Activated CD4-positive, alpha-beta T cell treated with anti-CD3 and anti-CD28 coated beads for 36 hours (primary cell): ENCODE data around the gene CPEB3. TPM values are rescaled to one million over a fixed set of nuclear protein-coding genes. Genes with fewer than 3 reads are reported as not detected.
"Not testable (repeated sequence)": the region's sequence is repeated elsewhere in the genome, so short reads cannot be mapped to it uniquely, and the experiment has no call there.

Experiments used
- ATAC-seq: fragments of 200-7000 bp; cut with Tn5 transposase; one replicate; pipeline ENCODE4 v1.10.0; 2021; ENCODE audit warnings: mild to moderate bottlenecking, moderate library complexity
- CTCF ChIA-PET: fragments of 350-600 bp; sonication (Branson Sonifier 250); formaldehyde crosslinking; loops from one replicate; lab custom pipeline; 2021; ENCODE audit warnings: antibody characterized with exemption; lab: Charles Lee
- POLR2A ChIA-PET: fragments of 350-600 bp; sonication (Branson Sonifier 250); formaldehyde crosslinking; loops from one replicate; lab custom pipeline; 2021; ENCODE audit warnings: antibody characterized with exemption, inconsistent platforms; lab: Charles Lee
- DNase-seq: peaks from one replicate; pipeline ENCODE4 v3.0.0-alpha.2; 2020
- H3K27ac Mint-ChIP-seq: one replicate; pipeline ENCODE4 v1.8.0; 2021; ENCODE audit warnings: mixed read lengths
- H3K27me3 Mint-ChIP-seq: one replicate; pipeline ENCODE4 v1.8.0; 2021; ENCODE audit warnings: mixed read lengths
- H3K36me3 Mint-ChIP-seq: one replicate; pipeline ENCODE4 v1.8.0; 2021; ENCODE audit warnings: low read depth, mixed read lengths
- H3K4me1 Mint-ChIP-seq: one replicate; pipeline ENCODE4 v1.8.0; 2021; ENCODE audit warnings: mixed read lengths
- H3K4me3 Mint-ChIP-seq: one replicate; pipeline ENCODE4 v1.8.0; 2021; ENCODE audit warnings: mild to moderate bottlenecking, moderate library complexity, mixed read lengths
- H3K9me3 Mint-ChIP-seq: one replicate; pipeline ENCODE4 v1.8.0; 2021; ENCODE audit warnings: low read depth, mixed read lengths
- intact Hi-C, 2 experiments: fragments of 100-400 bp; cut with DNase I in 1 of 2; cut with micrococcal nuclease in 1 of 2; formaldehyde crosslinking; loops; one replicate each; pipeline versions ENCODE4 v1.14.2 to v1.15.1; 2022 to 2024; cut with DNase I, micrococcal nuclease
- total RNA-seq, 2 experiments: library from RNA; stranded (reverse); gene quantifications; one replicate each; pipeline ENCODE4 v1.2.3, GENCODE V29; 2021

CPEB3 gene
- total RNA-seq, 2 experiments from 2014 or later = 1.4 to 1.8 TPM

GRCh38 chr10:92062273-92062672 is 228.6 kb downstream of the CPEB3 start:
- Mint-ChIP-seq H3K27ac (no peak overlapping the region), H3K9me3 (no peaks in the 10 kb centered on the region), H3K4me3 (no peak overlapping the region), H3K27me3 (no peaks in the 10 kb centered on the region), H3K36me3 (peaks cover 2% of the 10 kb centered on the region), H3K4me1 (no peaks in the 10 kb centered on the region)
- ChIA-PET POLR2A (no interaction called here), CTCF (no interaction called here)
- ATAC-seq (no peak), DNase-seq (no peak)
- intact Hi-C loops = no loop called here

DNA sequence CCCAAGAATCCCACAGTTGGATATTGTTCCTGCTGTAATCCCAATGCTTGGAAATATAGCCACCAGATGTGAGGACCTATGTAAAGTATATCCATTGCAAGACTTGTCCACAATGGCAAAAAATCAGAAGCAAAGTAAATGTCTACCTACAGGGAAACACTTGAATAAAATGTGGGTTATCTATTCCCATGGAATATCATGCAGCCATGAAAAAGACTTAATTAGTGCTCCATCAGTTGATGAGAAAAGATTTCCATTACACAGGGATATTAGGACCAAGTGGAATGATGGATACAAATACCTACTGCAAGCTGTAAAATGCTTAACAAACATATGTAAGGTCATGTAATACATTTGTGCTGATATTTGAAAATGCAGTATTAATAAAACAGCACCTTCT is 236.1 kb downstream of the CPEB3 start:
- H3K27ac Mint-ChIP-seq = no peak overlapping the region
- ATAC-seq (no peak), DNase-seq (no peak)
- ChIA-PET CTCF (no interaction called here), POLR2A (no interaction called here)
- intact Hi-C loops = no loop called here
- no peaks in the 10 kb centered on the region for H3K9me3 Mint-ChIP-seq
- H3K4me3 Mint-ChIP-seq = no peak overlapping the region
- H3K4me1 Mint-ChIP-seq = no peaks in the 10 kb centered on the region
- H3K36me3 Mint-ChIP-seq = peaks cover 2% of the 10 kb centered on the region
- no peaks in the 10 kb centered on the region for H3K27me3 Mint-ChIP-seq

GRCh38 chr10:92052741-92053140 is 238.1 kb downstream of the CPEB3 start:
- Mint-ChIP-seq H3K36me3 (peaks cover 2% of the 10 kb centered on the region), H3K4me1 (peaks cover 8% of the 10 kb centered on the region), H3K9me3 (no peaks in the 10 kb centered on the region), H3K27me3 (no peaks in the 10 kb centered on the region), H3K27ac (no peak overlapping the region), H3K4me3 (no peak overlapping the region)
- POLR2A ChIA-PET = no interaction called here
- no peak for ATAC-seq
- CTCF ChIA-PET = no interaction called here
- intact Hi-C loops = no loop called here
- no peak for DNase-seq

- H3K4me1 Mint-ChIP-seq = peaks cover 11% of the 10 kb centered on the region
Observed at GRCh38 chr10:92052088-92052487, 238.8 kb downstream of the CPEB3 start.

GRCh38 chr10:92047215-92047614 is 243.7 kb downstream of the CPEB3 start:
- intact Hi-C loops = no loop called here
- H3K4me3 Mint-ChIP-seq = no peak overlapping the region
- DNase-seq = no peak
- peaks cover 11% of the 10 kb centered on the region for H3K4me1 Mint-ChIP-seq
- H3K36me3 Mint-ChIP-seq = no peaks in the 10 kb centered on the region
- no peak overlapping the region for H3K27ac Mint-ChIP-seq
- ChIA-PET CTCF (interaction anchor here (0.5 to 1.2 kb wide), 2 partner anchors 64 to 117 kb away, joined by 3 read pairs; no protein-coding TSS in a partner anchor), POLR2A (no interaction called here)
- no peaks in the 10 kb centered on the region for H3K27me3 Mint-ChIP-seq
- H3K9me3 Mint-ChIP-seq = no peaks in the 10 kb centered on the region
- ATAC-seq = no peak

More at GRCh38 chr10:92052088-92052487, 238.8 kb downstream of the CPEB3 start:
- no peak for DNase-seq
- peaks cover 2% of the 10 kb centered on the region for H3K36me3 Mint-ChIP-seq
- ChIA-PET POLR2A (no interaction called here), CTCF (no interaction called here)
- no peak overlapping the region for H3K4me3 Mint-ChIP-seq
- no peaks in the 10 kb centered on the region for H3K27me3 Mint-ChIP-seq
- no peaks in the 10 kb centered on the region for H3K9me3 Mint-ChIP-seq
- intact Hi-C loops = no loop called here
- H3K27ac Mint-ChIP-seq = no peak overlapping the region
- no peak for ATAC-seq

GRCh38 chr10:92045641-92046106 is 245.2 kb downstream of the CPEB3 start:
- Mint-ChIP-seq H3K27me3 (no peaks in the 10 kb centered on the region), H3K4me1 (peaks cover 11% of the 10 kb centered on the region), H3K27ac (no peak overlapping the region), H3K4me3 (no peak overlapping the region), H3K36me3 (no peaks in the 10 kb centered on the region), H3K9me3 (no peaks in the 10 kb centered on the region)
- DNase-seq (no peak), ATAC-seq (no peak)
- ChIA-PET CTCF (no interaction called here), POLR2A (no interaction called here)
- intact Hi-C loops = no loop called here

DNA sequence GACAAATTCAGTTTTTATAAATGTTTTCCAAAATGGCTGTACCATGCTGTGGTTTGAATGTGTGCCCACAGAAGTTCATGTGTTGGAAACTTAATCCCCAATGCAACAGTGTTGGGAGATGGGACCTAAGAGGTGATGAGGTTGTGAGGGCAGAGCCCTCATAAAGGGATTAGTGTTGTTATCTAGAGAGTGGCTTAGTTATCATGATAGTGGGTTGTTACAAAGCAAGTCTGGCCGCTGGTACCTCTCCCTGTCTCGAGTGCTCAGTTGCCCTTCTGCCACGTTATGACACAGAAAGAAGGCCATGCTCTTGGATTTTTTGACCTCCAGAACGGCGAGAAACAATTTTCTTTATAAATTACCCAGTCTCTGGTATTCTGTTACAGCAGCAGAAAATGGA is 248.3 kb downstream of the CPEB3 start:
- CTCF ChIA-PET = no interaction called here
- Mint-ChIP-seq H3K4me1 (peaks cover under 1% of the 10 kb centered on the region), H3K9me3 (no peaks in the 10 kb centered on the region), H3K27ac (no peak overlapping the region), H3K36me3 (peaks cover under 1% of the 10 kb centered on the region), H3K4me3 (no peak overlapping the region), H3K27me3 (no peaks in the 10 kb centered on the region)
- POLR2A ChIA-PET = no interaction called here
- intact Hi-C loops = no loop called here
- no peak for DNase-seq
- no peak for ATAC-seq

- DNase-seq = no peak
- Mint-ChIP-seq H3K36me3 (peaks cover 15% of the 10 kb centered on the region), H3K4me1 (no peaks in the 10 kb centered on the region), H3K27me3 (no peaks in the 10 kb centered on the region), H3K9me3 (no peaks in the 10 kb centered on the region), H3K4me3 (no peak overlapping the region), H3K27ac (no peak overlapping the region)
- ChIA-PET CTCF (interaction anchor here (0.6 kb wide), 1 partner anchor 1049 kb away, joined by 3 read pairs; no protein-coding TSS in a partner anchor), POLR2A (no interaction called here)
- intact Hi-C loops = no loop called here
- no peak for ATAC-seq
Observed at GRCh38 chr10:92038949-92039348, 251.9 kb downstream of the CPEB3 start.

- CTCF ChIA-PET = interaction anchor here (0.5 kb wide), 1 partner anchor 1069 kb away, joined by 4 read pairs; no protein-coding TSS in a partner anchor
- peaks cover 51% of the 10 kb centered on the region for H3K36me3 Mint-ChIP-seq
- H3K9me3 Mint-ChIP-seq, DNase-seq, intact Hi-C loops, ATAC-seq, H3K27ac Mint-ChIP-seq, H3K4me1 Mint-ChIP-seq, POLR2A ChIA-PET, H3K27me3 Mint-ChIP-seq, H3K4me3 Mint-ChIP-seq: not testable (repeated sequence)
Observed at GRCh38 chr10:92033070-92033469, 257.8 kb downstream of the CPEB3 start.

GRCh38 chr10:92031580-92031979 is 259.3 kb downstream of the CPEB3 start:
- Mint-ChIP-seq H3K36me3 (peaks cover 57% of the 10 kb centered on the region), H3K27ac (no peak overlapping the region), H3K9me3 (no peaks in the 10 kb centered on the region), H3K27me3 (no peaks in the 10 kb centered on the region), H3K4me3 (no peak overlapping the region), H3K4me1 (peaks cover 9% of the 10 kb centered on the region)
- intact Hi-C loops = no loop called here
- CTCF ChIA-PET = interaction anchor here (1.0 kb wide), 1 partner anchor 15 kb away, joined by 3 read pairs; no protein-coding TSS in a partner anchor
- ATAC-seq = no peak
- no peak for DNase-seq
- POLR2A ChIA-PET = no interaction called here

GRCh38 chr10:92027141-92027540 is 263.7 kb downstream of the CPEB3 start:
- no peaks in the 10 kb centered on the region for H3K27me3 Mint-ChIP-seq
- no peak for DNase-seq
- no peak for ATAC-seq
- ChIA-PET POLR2A (no interaction called here), CTCF (no interaction called here)
- peaks cover 55% of the 10 kb centered on the region for H3K36me3 Mint-ChIP-seq
- H3K4me3 Mint-ChIP-seq = no peak overlapping the region
- H3K4me1 Mint-ChIP-seq = peaks cover 9% of the 10 kb centered on the region
- H3K27ac Mint-ChIP-seq = no peak overlapping the region
- intact Hi-C loops = no loop called here
- no peaks in the 10 kb centered on the region for H3K9me3 Mint-ChIP-seq

DNA sequence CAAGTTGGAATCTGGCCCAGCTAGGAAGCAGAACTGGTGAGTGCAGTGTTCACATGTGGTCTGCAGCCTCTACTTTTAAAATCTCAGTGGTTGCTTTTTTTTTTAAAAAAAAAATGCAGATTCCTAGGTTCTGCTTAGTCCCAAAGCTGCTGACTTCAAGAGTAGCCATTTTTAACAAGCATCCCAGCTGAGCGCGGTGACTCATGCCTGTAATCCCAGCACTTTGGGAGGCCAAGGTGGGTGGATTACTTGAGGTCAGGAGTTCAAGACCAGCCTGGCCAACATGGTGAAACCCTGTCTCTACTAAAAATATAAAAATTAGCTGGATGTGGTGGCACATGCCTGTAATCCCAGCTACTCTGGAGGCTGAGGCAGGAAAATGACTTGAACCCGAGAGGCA is 265.5 kb downstream of the CPEB3 start:
- H3K4me3 Mint-ChIP-seq, H3K27me3 Mint-ChIP-seq, H3K4me1 Mint-ChIP-seq, POLR2A ChIA-PET, H3K9me3 Mint-ChIP-seq, ATAC-seq, DNase-seq, intact Hi-C loops, H3K27ac Mint-ChIP-seq: not testable (repeated sequence)
- CTCF ChIA-PET = interaction anchor here (1.2 to 1.4 kb wide), 2 partner anchors 9 to 16 kb away, joined by 4 to 6 read pairs; no protein-coding TSS in a partner anchor
- H3K36me3 Mint-ChIP-seq = peaks cover 52% of the 10 kb centered on the region
